OCI-LY1 (cell line): Measurements from ENCODE around the gene PDHX.
"Not testable (repeated sequence)": the region's sequence is repeated elsewhere in the genome, so short reads cannot be mapped to it uniquely, and the experiment has no call there.

ENCODE experiments used
- EZH2 ChIP-seq: fragments of 200-600 bp; sonication (generic), shearing (Covaris generic); IDR thresholded peaks from 2 replicates; pipeline ENCODE4 v1.8.0; 2017; ENCODE audit warnings: borderline replicate concordance, mixed run types, mild to moderate bottlenecking, antibody characterized with exemption, low read length, moderate library complexity, mixed read lengths
- TF ChIP-seq, protein P1 (sequence below): fragments of 200-600 bp; sonication (generic), shearing (Covaris generic); IDR thresholded peaks from 2 replicates; pipeline ENCODE4 v1.5.1; 2017; ENCODE audit warnings: mild to moderate bottlenecking, antibody characterized with exemption, low read length, moderate library complexity, mixed read lengths

DNA sequence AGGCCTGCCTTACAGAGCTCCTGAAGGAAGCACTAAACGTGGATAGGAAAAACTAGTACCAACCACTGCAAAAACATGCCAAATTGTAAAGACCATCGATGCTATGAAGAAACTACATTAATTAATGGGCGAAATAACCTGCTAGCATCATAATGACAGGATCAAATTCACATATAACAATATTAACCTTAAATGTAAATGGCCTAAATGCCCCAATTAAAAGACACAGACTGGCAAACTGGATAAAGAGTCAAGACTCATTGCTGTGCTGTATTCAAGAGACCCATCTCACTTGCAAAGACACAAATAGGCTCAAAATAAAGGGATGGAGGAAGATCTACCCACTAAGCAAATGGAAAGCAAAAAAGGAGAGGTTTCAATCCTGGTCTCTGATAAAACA lies 107.5 kb downstream of the PDHX start:
- TF ChIP-seq, protein P1, sequence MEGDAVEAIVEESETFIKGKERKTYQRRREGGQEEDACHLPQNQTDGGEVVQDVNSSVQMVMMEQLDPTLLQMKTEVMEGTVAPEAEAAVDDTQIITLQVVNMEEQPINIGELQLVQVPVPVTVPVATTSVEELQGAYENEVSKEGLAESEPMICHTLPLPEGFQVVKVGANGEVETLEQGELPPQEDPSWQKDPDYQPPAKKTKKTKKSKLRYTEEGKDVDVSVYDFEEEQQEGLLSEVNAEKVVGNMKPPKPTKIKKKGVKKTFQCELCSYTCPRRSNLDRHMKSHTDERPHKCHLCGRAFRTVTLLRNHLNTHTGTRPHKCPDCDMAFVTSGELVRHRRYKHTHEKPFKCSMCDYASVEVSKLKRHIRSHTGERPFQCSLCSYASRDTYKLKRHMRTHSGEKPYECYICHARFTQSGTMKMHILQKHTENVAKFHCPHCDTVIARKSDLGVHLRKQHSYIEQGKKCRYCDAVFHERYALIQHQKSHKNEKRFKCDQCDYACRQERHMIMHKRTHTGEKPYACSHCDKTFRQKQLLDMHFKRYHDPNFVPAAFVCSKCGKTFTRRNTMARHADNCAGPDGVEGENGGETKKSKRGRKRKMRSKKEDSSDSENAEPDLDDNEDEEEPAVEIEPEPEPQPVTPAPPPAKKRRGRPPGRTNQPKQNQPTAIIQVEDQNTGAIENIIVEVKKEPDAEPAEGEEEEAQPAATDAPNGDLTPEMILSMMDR: not testable (repeated sequence)
- TF ChIP-seq EZH2: not testable (repeated sequence)
